ENCODE results near the gene RBPMS2. TPM values are rescaled to one million over a fixed set of nuclear protein-coding genes. Genes with fewer than 3 reads are reported as not detected.

RBPMS2 gene
- total RNA-seq, 2 donors from 2014 or later: 86.0 to 131 TPM

GRCh38 chr15:64740311-64741170 is 34.8 kb downstream of the RBPMS2 start:
- H3K4me3 ChIP-seq (ENCODE audit: low read length): no peak overlapping the region
- Mint-ChIP-seq H3K27ac (peak overlapping the region; percentile 35), H3K4me3 (no peak overlapping the region), H3K9me3 (no peaks in the 10 kb centered on the region), H3K4me1 (no peaks in the 10 kb centered on the region), H3K36me3 (ENCODE audit: low read depth) (peaks cover 48% of the 10 kb centered on the region), H3K27me3 (ENCODE audit: insufficient read depth) (no peaks in the 10 kb centered on the region)
- DNase-seq: no peak
- H3K9me3 ChIP-seq (ENCODE audit: control insufficient read depth, low read length): no peaks in the 10 kb centered on the region
- H3K9ac ChIP-seq (ENCODE audit: extremely low read depth, low read length, poor library complexity, severe bottlenecking): no peak overlapping the region
- H3K27ac ChIP-seq (ENCODE audit: low read depth, low read length): no peak overlapping the region
- no peaks in the 10 kb centered on the region for H3K27me3 ChIP-seq (ENCODE audit: control insufficient read depth, insufficient read depth, low read length, poor library complexity, severe bottlenecking)
- TF ChIP-seq CTCF (conservative IDR thresholded peaks at IDR 0.05): no peak
- H3K4me1 ChIP-seq (ENCODE audit: control insufficient read depth, insufficient read depth, low read length): no peaks in the 10 kb centered on the region
- WGBS, 2 experiments (ENCODE audit: insufficient coverage in 1 of 2, insufficient read length in 1 of 2): 89 to 92% methylated on average over 12 to 30 of the region's 31 CpGs
- H3K36me3 ChIP-seq (ENCODE audit: control insufficient read depth, insufficient read depth, low read length): peaks cover 63% of the 10 kb centered on the region

GRCh38 chr15:64739577-64740143 is 35.7 kb downstream of the RBPMS2 start:
- no peaks in the 10 kb centered on the region for H3K9me3 ChIP-seq (ENCODE audit: control insufficient read depth, low read length)
- H3K27ac ChIP-seq (ENCODE audit: low read depth, low read length): no peak overlapping the region
- no peak for TF ChIP-seq CTCF (conservative IDR thresholded peaks at IDR 0.05)
- Mint-ChIP-seq H3K9me3 (no peaks in the 10 kb centered on the region), H3K4me1 (no peaks in the 10 kb centered on the region), H3K27ac (no peak overlapping the region), H3K27me3 (ENCODE audit: insufficient read depth) (no peaks in the 10 kb centered on the region), H3K36me3 (ENCODE audit: low read depth) (peaks cover 51% of the 10 kb centered on the region), H3K4me3 (no peak overlapping the region)
- H3K9ac ChIP-seq (ENCODE audit: extremely low read depth, low read length, poor library complexity, severe bottlenecking): no peak overlapping the region
- H3K4me1 ChIP-seq (ENCODE audit: control insufficient read depth, insufficient read depth, low read length): no peaks in the 10 kb centered on the region
- WGBS, 2 experiments (ENCODE audit: insufficient coverage in 1 of 2, insufficient read length in 1 of 2): 87 to 93% methylated on average over 3 to 9 of the region's 9 CpGs
- no peak overlapping the region for H3K4me3 ChIP-seq (ENCODE audit: low read length)
- peaks cover 62% of the 10 kb centered on the region for H3K36me3 ChIP-seq (ENCODE audit: control insufficient read depth, insufficient read depth, low read length)
- no peak for DNase-seq
- no peaks in the 10 kb centered on the region for H3K27me3 ChIP-seq (ENCODE audit: control insufficient read depth, insufficient read depth, low read length, poor library complexity, severe bottlenecking)

GRCh38 chr15:64739156-64739555 is 36.2 kb downstream of the RBPMS2 start:
- WGBS, 2 experiments (ENCODE audit: insufficient coverage in 1 of 2, insufficient read length in 1 of 2): 93 to 96% methylated on average over 2 to 7 of the region's 7 CpGs
- Histone ChIP-seq H3K9me3 (ENCODE audit: control insufficient read depth, low read length) (no peaks in the 10 kb centered on the region), H3K27me3 (ENCODE audit: control insufficient read depth, insufficient read depth, low read length, poor library complexity, severe bottlenecking) (no peaks in the 10 kb centered on the region), H3K4me1 (ENCODE audit: control insufficient read depth, insufficient read depth, low read length) (no peaks in the 10 kb centered on the region), H3K9ac (ENCODE audit: extremely low read depth, low read length, poor library complexity, severe bottlenecking) (no peak overlapping the region), H3K4me3 (ENCODE audit: low read length) (no peak overlapping the region), H3K36me3 (ENCODE audit: control insufficient read depth, insufficient read depth, low read length) (peaks cover 67% of the 10 kb centered on the region), H3K27ac (ENCODE audit: low read depth, low read length) (no peak overlapping the region)
- no peaks in the 10 kb centered on the region for H3K4me1 Mint-ChIP-seq
- peaks cover 56% of the 10 kb centered on the region for H3K36me3 Mint-ChIP-seq (ENCODE audit: low read depth)
- H3K27me3 Mint-ChIP-seq (ENCODE audit: insufficient read depth): no peaks in the 10 kb centered on the region
- TF ChIP-seq CTCF (conservative IDR thresholded peaks at IDR 0.05): no peak
- H3K4me3 Mint-ChIP-seq: no peak overlapping the region
- no peak for DNase-seq
- no peaks in the 10 kb centered on the region for H3K9me3 Mint-ChIP-seq
- H3K27ac Mint-ChIP-seq: no peak overlapping the region
